Stimulated activated CD4-positive, alpha-beta T cell treated with anti-CD3 and anti-CD28 coated beads, Interleukin-4, amount 100 ng/mL, for 1 hour (primary cell): Measurements from ENCODE around the gene IRF3.
A peak's percentile ranks its signal among the peaks of the same experiment; 100 is the strongest.
"Not testable (repeated sequence)": the region's sequence is repeated elsewhere in the genome, so short reads cannot be mapped to it uniquely, and the experiment has no call there.

Experiments used
- DNase-seq: peaks from one replicate; pipeline ENCODE4 v3.0.0-alpha.2; 2020

IRF3 gene

GRCh38 chr19:49642492-49643035 lies 23.1 kb downstream of the IRF3 start:
- no peak for DNase-seq

DNA sequence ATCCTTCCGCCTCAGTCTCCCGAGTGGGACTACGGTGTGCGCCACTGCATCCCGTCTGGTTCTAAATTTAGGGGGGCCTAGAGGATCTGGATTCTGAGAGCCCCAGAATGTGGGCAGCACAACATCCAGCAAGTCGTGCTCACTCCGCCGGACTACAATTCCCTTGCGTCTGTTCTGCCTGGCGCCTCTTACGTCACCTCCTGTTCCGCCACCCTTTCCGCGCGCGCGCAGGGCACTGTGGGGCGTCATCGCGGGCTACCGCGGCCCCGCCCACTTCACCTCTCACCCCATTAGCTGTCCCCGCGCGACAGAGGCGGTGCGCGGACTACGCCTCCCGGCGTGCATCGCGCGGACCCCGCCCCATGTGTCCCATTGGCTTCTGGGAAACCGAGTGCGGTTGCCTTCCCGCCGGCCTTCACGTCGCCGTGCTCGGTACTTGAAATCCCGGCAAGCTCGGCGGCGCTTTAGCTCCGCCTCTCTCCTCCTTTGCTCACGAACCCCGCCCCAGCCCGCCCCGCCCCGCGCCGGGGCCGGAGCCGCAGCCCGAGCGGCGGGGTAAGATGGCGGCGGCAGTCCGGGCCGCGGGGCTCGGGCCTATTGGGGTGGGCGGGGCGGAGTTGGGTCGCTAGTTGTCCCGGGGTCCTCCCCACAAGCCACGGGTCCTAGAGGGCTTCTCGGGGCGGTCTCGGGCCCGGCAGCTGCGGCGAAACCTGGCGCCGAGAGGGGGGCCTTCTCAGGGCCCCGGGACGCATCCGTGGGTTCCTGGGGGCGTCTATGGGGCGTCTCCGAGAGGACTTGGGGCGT lies 23.8 kb downstream of the IRF3 start, which contains the start of gene SCAF1:
Gene SCAF1 (plus strand): TSS at position 522 of the 804 bp plus-strand sequence. CDS start 2,818 bp downstream, outside the sequence.
- peak; percentile 99 for DNase-seq

- DNase-seq, result peak; percentile 100
Observed at GRCh38 chr19:49640113-49640898, 25.4 kb downstream of the IRF3 start, which contains the start of gene RRAS. Gene RRAS, minus strand, starts transcription at chr19:49640143. Its CDS starts 45 bp downstream, at chr19:49640098.

- no peak for DNase-seq
Observed at GRCh38 chr19:49639401-49640112, 26.1 kb downstream of the IRF3 start.

GRCh38 chr19:49637821-49638738 lies 27.6 kb downstream of the IRF3 start:
- DNase-seq, result no peak

- DNase-seq, result no peak
Observed at GRCh38 chr19:49636233-49636932, 29.3 kb downstream of the IRF3 start.

GRCh38 chr19:49635530-49636232 lies 30.0 kb downstream of the IRF3 start:
- no peak for DNase-seq

DNA sequence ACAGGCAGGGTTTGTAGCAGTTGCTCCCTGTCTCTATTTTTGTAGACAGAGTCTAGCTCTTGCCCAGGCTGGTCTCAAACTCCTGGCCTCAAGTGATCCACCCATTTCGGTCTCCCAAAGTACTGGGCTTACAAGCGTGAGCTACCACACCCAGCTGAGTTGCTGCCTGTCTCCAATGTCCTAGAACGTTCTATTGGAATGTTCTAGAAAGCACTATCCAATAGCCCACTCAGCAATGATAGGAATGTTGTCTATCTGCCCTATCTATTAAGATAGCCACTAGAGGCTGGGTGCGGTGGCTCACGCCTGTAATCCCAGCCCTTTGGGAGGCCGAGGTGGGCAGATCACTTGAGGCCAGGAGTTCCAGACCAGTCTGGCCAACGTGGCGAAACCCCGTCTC lies 32.4 kb downstream of the IRF3 start:
- not testable (repeated sequence) for DNase-seq

- DNase-seq, result no peak
Observed at GRCh38 chr19:49632576-49632975, 33.1 kb downstream of the IRF3 start.

DNA sequence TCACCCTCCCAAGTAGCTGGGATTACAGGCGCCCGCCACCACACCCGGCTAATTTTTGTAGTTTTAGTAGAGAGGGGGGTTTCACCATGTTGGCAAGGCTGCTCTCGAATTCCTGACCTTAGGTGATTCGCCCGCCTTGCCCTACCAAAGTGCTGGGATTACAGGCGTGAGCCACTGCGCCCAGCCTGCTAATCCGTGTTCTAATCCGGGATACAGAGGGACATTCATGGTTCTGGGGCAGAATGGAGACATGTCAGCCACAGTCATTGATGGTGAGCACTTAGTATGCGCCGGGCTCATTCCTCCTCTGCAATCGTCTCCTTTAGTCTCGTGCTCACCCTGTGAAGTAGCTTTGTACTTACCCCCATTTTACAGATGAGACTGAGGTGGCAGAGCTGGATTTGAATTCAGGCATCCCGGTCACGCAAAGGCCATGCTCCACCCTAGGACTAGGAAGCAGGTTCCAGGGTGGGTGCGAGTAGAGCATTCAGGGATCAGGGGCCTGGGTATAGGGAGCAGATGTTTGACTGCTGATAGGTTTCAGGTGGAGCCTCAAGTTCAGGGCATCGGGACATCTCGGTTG lies 34.0 kb downstream of the IRF3 start:
- no peak for DNase-seq

- DNase-seq, result no peak
Observed at GRCh38 chr19:49631014-49631588, 34.6 kb downstream of the IRF3 start.

DNA sequence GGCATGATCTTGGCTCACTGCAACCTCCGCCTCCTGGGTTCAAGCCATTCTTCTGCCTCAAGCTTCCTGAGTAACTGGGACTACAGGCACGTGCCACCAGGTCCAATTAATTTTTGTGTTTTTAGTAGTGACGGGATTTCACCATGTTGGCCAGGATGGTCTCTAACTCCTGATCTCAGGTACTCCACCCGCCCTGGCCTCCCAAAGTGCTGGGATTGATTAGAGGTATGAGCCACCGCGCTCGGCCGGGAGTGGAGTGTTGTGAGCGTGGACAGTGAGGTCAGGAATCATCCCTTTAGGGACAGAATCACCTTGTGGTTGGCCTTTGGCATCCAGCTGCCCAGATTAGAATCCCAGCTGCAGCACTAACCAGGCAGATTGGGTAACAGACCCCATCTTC lies 36.0 kb downstream of the IRF3 start:
- DNase-seq, result no peak

- no peak for DNase-seq
Observed at GRCh38 chr19:49626226-49626625, 39.4 kb downstream of the IRF3 start.

DNA sequence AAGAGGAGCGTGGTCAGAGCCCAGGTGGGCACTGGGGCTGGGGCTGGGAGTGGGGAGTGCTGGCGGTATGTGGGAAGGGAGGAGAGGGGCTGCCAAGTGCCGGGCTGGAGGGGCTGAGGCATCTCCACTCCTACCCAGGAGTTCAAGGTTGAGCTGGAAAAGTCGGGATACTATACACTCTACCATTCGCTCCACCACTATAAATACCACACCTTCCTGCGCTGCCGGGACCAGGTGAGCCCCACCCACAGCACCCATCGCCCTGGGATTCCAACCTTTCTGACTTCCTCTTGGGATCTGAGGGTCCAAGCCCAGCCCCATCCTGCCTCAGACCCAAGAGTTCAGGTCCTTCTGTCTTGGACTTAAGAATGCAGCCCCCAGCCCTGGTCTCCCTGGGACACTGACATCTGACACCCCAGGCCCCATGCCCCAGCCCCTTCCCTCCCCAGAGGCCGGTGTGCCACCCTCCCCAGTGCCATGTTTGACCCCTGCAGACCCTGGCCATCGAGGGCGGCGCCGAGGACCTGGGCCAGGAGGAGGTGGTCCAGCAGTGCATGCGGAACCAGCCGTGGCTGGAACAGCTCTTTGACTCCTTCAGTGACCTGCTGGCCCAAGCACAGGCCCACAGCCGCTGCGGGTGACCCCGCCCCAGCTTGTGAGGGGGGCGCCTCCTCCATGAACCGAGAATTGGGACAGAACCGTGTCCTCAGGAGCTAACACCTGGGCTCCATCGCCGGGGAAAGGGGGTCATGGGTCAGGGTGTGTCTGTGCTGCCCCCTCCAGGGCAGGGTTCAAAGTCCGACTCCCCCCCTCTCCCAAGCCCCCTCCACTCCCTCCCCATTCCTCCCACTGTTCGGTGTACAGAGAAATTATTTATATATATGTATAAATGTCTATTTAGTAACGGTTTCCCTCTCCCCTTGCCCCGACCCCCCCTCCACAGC lies 40.4 kb downstream of the IRF3 start:
- no peak for DNase-seq

GRCh38 chr19:49617860-49618259 lies 47.8 kb downstream of the IRF3 start:
- not testable (repeated sequence) for DNase-seq

- DNase-seq, result no peak
Observed at GRCh38 chr19:49616945-49617344, 48.7 kb downstream of the IRF3 start.

DNA sequence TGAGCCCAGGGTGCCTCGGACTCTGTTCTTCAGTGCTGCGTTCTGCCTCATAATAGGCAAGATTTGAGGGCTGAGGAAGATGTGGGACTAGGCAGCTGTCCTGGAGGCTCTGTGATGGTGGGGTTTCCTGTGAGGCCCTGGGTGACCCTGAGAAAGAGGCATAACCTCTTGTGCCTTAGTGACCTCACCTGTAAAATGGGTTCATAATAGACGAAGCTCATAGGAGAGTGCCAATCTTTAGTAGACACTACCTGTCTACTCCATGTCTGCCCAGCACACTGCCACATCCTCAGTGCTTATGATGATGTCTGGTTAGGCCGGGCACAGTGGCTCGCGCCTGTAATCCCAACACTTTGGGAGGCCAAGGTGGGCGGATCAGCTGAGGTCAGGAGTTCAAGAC lies 49.1 kb downstream of the IRF3 start:
- DNase-seq, result no peak

GRCh38 chr19:49615861-49616260 lies 49.8 kb downstream of the IRF3 start:
- DNase-seq, result no peak
